GM23338 (cell line): ENCODE measurements around the gene ZBTB7C. TPM values are rescaled to one million over a fixed set of nuclear protein-coding genes. Genes with fewer than 3 reads are reported as not detected.

Experiments
- ATAC-seq: fragments of 200-7000 bp; cut with Tn5 transposase; 3 replicates; pipeline ENCODE4 v1.9.1; 2020
- DNase-seq: peaks from one replicate; pipeline ENCODE4 v3.0.0-alpha.2; 2015; ENCODE audit warnings: low spot score
- H2AFZ ChIP-seq: fragments of 200-600 bp; sonication (generic); 2 replicates; pipeline ENCODE4 v1.8.0; 2016; ENCODE audit warnings: antibody characterized with exemption, mild to moderate bottlenecking, moderate library complexity
- H3F3A ChIP-seq: fragments of 200-600 bp; sonication (generic); replicated peaks from 2 replicates; pipeline ENCODE4 v1.8.0; 2017; ENCODE audit warnings: antibody characterized with exemption, mixed run types, low read depth
- H3K27ac ChIP-seq: fragments of 200-600 bp; sonication (generic); 2 replicates; pipeline ENCODE4 v1.6.1; 2016; ENCODE audit warnings: low read depth
- H3K27me3 ChIP-seq: fragments of 200-600 bp; sonication (generic); 2 replicates; pipeline ENCODE4 v1.8.0; 2016; ENCODE audit warnings: mild to moderate bottlenecking, mixed run types, moderate library complexity; ENCODE audit not compliant: insufficient read depth
- H3K36me3 ChIP-seq: fragments of 200-600 bp; sonication (generic); 2 replicates; pipeline ENCODE4 v1.8.0; 2016; ENCODE audit warnings: mild to moderate bottlenecking; ENCODE audit not compliant: insufficient read depth
- H3K4me1 ChIP-seq: fragments of 200-600 bp; sonication (generic); 2 replicates; pipeline ENCODE4 v1.8.0; 2016; ENCODE audit warnings: mild to moderate bottlenecking, moderate library complexity; ENCODE audit not compliant: insufficient read depth
- H3K4me2 ChIP-seq: fragments of 200-600 bp; sonication (generic); 2 replicates; pipeline ENCODE4 v1.7.1; 2017; ENCODE audit warnings: mixed run types
- H3K4me3 ChIP-seq: fragments of 200-600 bp; sonication (generic); 2 replicates; pipeline ENCODE4 v1.6.1; 2016; ENCODE audit warnings: mixed run types
- H3K79me2 ChIP-seq: fragments of 200-600 bp; sonication (generic); replicated peaks from 2 replicates; pipeline ENCODE4 v1.8.0; 2017; ENCODE audit warnings: mild to moderate bottlenecking; ENCODE audit not compliant: insufficient read depth
- H3K9me2 ChIP-seq: fragments of 200-600 bp; sonication (generic); 2 replicates; pipeline ENCODE4 v1.8.0; 2017; ENCODE audit not compliant: insufficient read depth
- H4K20me1 ChIP-seq: fragments of 200-600 bp; sonication (generic); replicated peaks from 2 replicates; pipeline ENCODE4 v1.8.0; 2017; ENCODE audit warnings: mild to moderate bottlenecking; ENCODE audit not compliant: insufficient read depth
- H3K27ac Mint-ChIP-seq: 2 replicates; pipeline ENCODE4 v1.8.0; 2020; ENCODE audit warnings: inconsistent platforms, mild to moderate bottlenecking, moderate library complexity, mixed read lengths
- H3K27me3 Mint-ChIP-seq: 3 replicates; pipeline ENCODE4 v1.8.0; 2022; ENCODE audit warnings: low read depth, mild to moderate bottlenecking, moderate library complexity, mixed read lengths, inconsistent platforms; ENCODE audit not compliant: insufficient read depth, poor library complexity
- H3K36me3 Mint-ChIP-seq: 3 replicates; pipeline ENCODE4 v1.8.0; 2021; ENCODE audit warnings: low read depth, mild to moderate bottlenecking, inconsistent platforms, moderate library complexity, mixed read lengths
- H3K4me1 Mint-ChIP-seq: 3 replicates; pipeline ENCODE4 v1.8.0; 2020; ENCODE audit warnings: mild to moderate bottlenecking, inconsistent platforms, mixed read lengths
- H3K4me3 Mint-ChIP-seq: 3 replicates; pipeline ENCODE4 v1.8.0; 2021; ENCODE audit warnings: moderate library complexity, mild to moderate bottlenecking, inconsistent platforms, mixed read lengths
- H3K9me3 Mint-ChIP-seq: 3 replicates; pipeline ENCODE4 v1.8.0; 2020; ENCODE audit warnings: moderate library complexity, mild to moderate bottlenecking, inconsistent platforms, mixed read lengths
- CREB1 ChIP-seq: fragments of 250-450 bp; sonication (Bioruptor Pico); IDR thresholded peaks from 2 replicates; pipeline ENCODE4 v1.5.0; 2020; ENCODE audit warnings: low read depth, mild to moderate bottlenecking, moderate library complexity
- EZH2 ChIP-seq: fragments of 200-600 bp; sonication (generic); IDR thresholded peaks from one replicate; pipeline ENCODE4 v1.8.0; 2017; ENCODE audit warnings: antibody characterized with exemption, mild to moderate bottlenecking, low read depth; ENCODE audit not compliant: unreplicated experiment
- EZH2phosphoT487 ChIP-seq: fragments of 200-600 bp; sonication (generic); IDR thresholded peaks from one replicate; pipeline ENCODE4 v1.8.1; 2018; ENCODE audit warnings: antibody characterized with exemption; ENCODE audit not compliant: unreplicated experiment
- JUNB ChIP-seq: IDR thresholded peaks from one replicate; pipeline ENCODE4 v1.6.1; 2016; ENCODE audit warnings: antibody characterized with exemption; ENCODE audit not compliant: unreplicated experiment
- NANOG ChIP-seq: IDR thresholded peaks from 2 replicates; pipeline ENCODE4 v1.6.1; 2016; ENCODE audit warnings: antibody characterized with exemption, borderline replicate concordance
- POLR2AphosphoS5 ChIP-seq: IDR thresholded peaks from 2 replicates; pipeline ENCODE4 v1.6.1; 2016; ENCODE audit warnings: antibody characterized with exemption, low read depth
- STAT1 ChIP-seq: IDR thresholded peaks from one replicate; pipeline ENCODE4 v1.6.1; 2016; ENCODE audit warnings: antibody characterized with exemption; ENCODE audit not compliant: unreplicated experiment
- ZNF114 ChIP-seq: fragments of 250-450 bp; sonication (Bioruptor Pico); IDR thresholded peaks from 2 replicates; pipeline ENCODE4 v1.5.0; 2020; ENCODE audit warnings: mild to moderate bottlenecking, moderate library complexity
- ZNF331 ChIP-seq: fragments of 250-450 bp; sonication (Bioruptor Pico); IDR thresholded peaks from 2 replicates; pipeline ENCODE4 v1.5.0; 2020; ENCODE audit warnings: low read depth, mild to moderate bottlenecking, moderate library complexity
- polyA plus RNA-seq: library from polyadenylated mRNA; unstranded; fragments of >200 nt; fragmentation: Nextera tagmentation; extraction: Ambion mirVana; gene quantifications from 2 replicates; pipeline ENCODE4 v1.2.1, GENCODE V29; 2016
- total RNA-seq: library from RNA; depleted of rRNA; stranded (reverse); fragments of >200 nt; shearing (Covaris generic); gene quantifications from 2 replicates; pipeline ENCODE4 v1.2.3, GENCODE V29; 2014
- TF ChIP-seq, protein P1 (sequence below): fragments of 250-450 bp; sonication (Bioruptor Pico); IDR thresholded peaks from 2 replicates; pipeline ENCODE4 v1.5.0; 2020; ENCODE audit warnings: mild to moderate bottlenecking, moderate library complexity
- TF ChIP-seq, protein P2 (sequence below): IDR thresholded peaks from 2 replicates; pipeline ENCODE4 v1.6.1; 2016; ENCODE audit warnings: antibody characterized with exemption
- TF ChIP-seq, protein P3 (sequence below), 2 experiments: fragments of 200-600 bp in 1 of 2; sonication (generic) in 1 of 2; conservative IDR thresholded peaks; 2 replicates each; pipeline versions ENCODE4 v1.5.1 to v1.6.1; 2016 to 2017; ENCODE audit warnings: antibody characterized with exemption in 2 of 2, low read depth in 2 of 2, mild to moderate bottlenecking in 2 of 2, moderate library complexity in 1 of 2
- TF ChIP-seq, protein P4 (sequence below): IDR thresholded peaks from one replicate; pipeline ENCODE4 v1.6.1; 2018; ENCODE audit warnings: antibody characterized with exemption; ENCODE audit not compliant: unreplicated experiment

ZBTB7C gene
- total and polyA plus RNA-seq, 2 experiments from 2014 or later = 0.03 to 0.14 TPM

DNA sequence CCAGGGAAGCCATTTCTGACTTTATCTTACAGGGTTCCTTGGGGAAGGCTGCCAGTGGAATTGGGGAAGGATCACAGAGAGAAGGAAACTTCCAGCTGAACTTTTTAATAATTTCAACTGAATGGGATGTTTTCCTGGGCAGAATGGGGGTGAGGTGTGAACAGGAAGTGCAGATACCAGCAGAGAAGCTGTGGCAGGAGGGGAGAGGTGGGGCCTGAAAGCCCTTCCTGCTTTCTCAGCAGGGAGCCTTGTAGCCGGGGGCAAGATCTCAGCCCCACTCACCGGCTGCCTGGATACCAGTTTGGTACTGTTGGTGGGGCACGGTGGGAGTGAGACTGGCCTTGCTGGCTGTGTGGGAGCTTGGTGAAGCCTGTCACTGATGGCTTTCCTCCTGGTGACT, 170.5 kb downstream of the ZBTB7C start:
- H3K27me3 Mint-ChIP-seq = peaks cover 2% of the 10 kb centered on the region
- TF ChIP-seq EZH2phosphoT487 = no peak
- TF ChIP-seq, protein P1, sequence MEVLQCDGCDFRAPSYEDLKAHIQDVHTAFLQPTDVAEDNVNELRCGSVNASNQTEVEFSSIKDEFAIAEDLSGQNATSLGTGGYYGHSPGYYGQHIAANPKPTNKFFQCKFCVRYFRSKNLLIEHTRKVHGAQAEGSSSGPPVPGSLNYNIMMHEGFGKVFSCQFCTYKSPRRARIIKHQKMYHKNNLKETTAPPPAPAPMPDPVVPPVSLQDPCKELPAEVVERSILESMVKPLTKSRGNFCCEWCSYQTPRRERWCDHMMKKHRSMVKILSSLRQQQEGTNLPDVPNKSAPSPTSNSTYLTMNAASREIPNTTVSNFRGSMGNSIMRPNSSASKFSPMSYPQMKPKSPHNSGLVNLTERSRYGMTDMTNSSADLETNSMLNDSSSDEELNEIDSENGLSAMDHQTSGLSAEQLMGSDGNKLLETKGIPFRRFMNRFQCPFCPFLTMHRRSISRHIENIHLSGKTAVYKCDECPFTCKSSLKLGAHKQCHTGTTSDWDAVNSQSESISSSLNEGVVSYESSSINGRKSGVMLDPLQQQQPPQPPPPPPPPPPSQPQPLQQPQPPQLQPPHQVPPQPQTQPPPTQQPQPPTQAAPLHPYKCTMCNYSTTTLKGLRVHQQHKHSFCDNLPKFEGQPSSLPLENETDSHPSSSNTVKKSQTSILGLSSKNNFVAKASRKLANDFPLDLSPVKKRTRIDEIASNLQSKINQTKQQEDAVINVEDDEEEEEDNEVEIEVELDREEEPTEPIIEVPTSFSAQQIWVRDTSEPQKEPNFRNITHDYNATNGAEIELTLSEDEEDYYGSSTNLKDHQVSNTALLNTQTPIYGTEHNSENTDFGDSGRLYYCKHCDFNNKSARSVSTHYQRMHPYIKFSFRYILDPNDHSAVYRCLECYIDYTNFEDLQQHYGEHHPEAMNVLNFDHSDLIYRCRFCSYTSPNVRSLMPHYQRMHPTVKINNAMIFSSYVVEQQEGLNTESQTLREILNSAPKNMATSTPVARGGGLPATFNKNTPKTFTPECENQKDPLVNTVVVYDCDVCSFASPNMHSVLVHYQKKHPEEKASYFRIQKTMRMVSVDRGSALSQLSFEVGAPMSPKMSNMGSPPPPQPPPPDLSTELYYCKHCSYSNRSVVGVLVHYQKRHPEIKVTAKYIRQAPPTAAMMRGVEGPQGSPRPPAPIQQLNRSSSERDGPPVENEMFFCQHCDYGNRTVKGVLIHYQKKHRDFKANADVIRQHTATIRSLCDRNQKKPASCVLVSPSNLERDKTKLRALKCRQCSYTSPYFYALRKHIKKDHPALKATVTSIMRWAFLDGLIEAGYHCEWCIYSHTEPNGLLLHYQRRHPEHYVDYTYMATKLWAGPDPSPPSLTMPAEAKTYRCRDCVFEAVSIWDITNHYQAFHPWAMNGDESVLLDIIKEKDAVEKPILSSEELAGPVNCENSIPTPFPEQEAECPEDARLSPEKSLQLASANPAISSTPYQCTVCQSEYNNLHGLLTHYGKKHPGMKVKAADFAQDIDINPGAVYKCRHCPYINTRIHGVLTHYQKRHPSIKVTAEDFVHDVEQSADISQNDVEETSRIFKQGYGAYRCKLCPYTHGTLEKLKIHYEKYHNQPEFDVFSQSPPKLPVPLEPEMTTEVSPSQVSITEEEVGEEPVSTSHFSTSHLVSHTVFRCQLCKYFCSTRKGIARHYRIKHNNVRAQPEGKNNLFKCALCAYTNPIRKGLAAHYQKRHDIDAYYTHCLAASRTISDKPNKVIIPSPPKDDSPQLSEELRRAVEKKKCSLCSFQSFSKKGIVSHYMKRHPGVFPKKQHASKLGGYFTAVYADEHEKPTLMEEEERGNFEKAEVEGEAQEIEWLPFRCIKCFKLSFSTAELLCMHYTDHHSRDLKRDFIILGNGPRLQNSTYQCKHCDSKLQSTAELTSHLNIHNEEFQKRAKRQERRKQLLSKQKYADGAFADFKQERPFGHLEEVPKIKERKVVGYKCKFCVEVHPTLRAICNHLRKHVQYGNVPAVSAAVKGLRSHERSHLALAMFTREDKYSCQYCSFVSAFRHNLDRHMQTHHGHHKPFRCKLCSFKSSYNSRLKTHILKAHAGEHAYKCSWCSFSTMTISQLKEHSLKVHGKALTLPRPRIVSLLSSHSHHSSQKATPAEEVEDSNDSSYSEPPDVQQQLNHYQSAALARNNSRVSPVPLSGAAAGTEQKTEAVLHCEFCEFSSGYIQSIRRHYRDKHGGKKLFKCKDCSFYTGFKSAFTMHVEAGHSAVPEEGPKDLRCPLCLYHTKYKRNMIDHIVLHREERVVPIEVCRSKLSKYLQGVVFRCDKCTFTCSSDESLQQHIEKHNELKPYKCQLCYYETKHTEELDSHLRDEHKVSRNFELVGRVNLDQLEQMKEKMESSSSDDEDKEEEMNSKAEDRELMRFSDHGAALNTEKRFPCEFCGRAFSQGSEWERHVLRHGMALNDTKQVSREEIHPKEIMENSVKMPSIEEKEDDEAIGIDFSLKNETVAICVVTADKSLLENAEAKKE = no peak
- TF ChIP-seq, protein P2, sequence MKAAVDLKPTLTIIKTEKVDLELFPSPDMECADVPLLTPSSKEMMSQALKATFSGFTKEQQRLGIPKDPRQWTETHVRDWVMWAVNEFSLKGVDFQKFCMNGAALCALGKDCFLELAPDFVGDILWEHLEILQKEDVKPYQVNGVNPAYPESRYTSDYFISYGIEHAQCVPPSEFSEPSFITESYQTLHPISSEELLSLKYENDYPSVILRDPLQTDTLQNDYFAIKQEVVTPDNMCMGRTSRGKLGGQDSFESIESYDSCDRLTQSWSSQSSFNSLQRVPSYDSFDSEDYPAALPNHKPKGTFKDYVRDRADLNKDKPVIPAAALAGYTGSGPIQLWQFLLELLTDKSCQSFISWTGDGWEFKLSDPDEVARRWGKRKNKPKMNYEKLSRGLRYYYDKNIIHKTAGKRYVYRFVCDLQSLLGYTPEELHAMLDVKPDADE = no peak
- no peak for TF ChIP-seq ZNF331
- no peak for TF ChIP-seq JUNB
- TF ChIP-seq, protein P3, sequence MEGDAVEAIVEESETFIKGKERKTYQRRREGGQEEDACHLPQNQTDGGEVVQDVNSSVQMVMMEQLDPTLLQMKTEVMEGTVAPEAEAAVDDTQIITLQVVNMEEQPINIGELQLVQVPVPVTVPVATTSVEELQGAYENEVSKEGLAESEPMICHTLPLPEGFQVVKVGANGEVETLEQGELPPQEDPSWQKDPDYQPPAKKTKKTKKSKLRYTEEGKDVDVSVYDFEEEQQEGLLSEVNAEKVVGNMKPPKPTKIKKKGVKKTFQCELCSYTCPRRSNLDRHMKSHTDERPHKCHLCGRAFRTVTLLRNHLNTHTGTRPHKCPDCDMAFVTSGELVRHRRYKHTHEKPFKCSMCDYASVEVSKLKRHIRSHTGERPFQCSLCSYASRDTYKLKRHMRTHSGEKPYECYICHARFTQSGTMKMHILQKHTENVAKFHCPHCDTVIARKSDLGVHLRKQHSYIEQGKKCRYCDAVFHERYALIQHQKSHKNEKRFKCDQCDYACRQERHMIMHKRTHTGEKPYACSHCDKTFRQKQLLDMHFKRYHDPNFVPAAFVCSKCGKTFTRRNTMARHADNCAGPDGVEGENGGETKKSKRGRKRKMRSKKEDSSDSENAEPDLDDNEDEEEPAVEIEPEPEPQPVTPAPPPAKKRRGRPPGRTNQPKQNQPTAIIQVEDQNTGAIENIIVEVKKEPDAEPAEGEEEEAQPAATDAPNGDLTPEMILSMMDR (conservative IDR thresholded peaks at IDR 0.05; ENCODE audit: low read depth in 2 of 2) = no peak
- TF ChIP-seq NANOG = no peak
- no peak for TF ChIP-seq STAT1
- TF ChIP-seq POLR2AphosphoS5 = no peak
- TF ChIP-seq, protein P4, sequence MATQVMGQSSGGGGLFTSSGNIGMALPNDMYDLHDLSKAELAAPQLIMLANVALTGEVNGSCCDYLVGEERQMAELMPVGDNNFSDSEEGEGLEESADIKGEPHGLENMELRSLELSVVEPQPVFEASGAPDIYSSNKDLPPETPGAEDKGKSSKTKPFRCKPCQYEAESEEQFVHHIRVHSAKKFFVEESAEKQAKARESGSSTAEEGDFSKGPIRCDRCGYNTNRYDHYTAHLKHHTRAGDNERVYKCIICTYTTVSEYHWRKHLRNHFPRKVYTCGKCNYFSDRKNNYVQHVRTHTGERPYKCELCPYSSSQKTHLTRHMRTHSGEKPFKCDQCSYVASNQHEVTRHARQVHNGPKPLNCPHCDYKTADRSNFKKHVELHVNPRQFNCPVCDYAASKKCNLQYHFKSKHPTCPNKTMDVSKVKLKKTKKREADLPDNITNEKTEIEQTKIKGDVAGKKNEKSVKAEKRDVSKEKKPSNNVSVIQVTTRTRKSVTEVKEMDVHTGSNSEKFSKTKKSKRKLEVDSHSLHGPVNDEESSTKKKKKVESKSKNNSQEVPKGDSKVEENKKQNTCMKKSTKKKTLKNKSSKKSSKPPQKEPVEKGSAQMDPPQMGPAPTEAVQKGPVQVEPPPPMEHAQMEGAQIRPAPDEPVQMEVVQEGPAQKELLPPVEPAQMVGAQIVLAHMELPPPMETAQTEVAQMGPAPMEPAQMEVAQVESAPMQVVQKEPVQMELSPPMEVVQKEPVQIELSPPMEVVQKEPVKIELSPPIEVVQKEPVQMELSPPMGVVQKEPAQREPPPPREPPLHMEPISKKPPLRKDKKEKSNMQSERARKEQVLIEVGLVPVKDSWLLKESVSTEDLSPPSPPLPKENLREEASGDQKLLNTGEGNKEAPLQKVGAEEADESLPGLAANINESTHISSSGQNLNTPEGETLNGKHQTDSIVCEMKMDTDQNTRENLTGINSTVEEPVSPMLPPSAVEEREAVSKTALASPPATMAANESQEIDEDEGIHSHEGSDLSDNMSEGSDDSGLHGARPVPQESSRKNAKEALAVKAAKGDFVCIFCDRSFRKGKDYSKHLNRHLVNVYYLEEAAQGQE = no peak
- TF ChIP-seq ZNF114 = no peak
- TF ChIP-seq CREB1 = no peak
- no peak for TF ChIP-seq EZH2
- Histone ChIP-seq H2AFZ (peak overlapping the region; percentile 69; the same call in 1 of the 2 replicates), H3K4me1 (no peaks in the 10 kb centered on the region), H3K4me3 (no peak overlapping the region), H3K4me2 (no peak overlapping the region), H3K27me3 (no peaks in the 10 kb centered on the region), H4K20me1 (no peaks in the 10 kb centered on the region), H3F3A (no peaks in the 10 kb centered on the region), H3K36me3 (no peaks in the 10 kb centered on the region), H3K9me2 (no peaks in the 10 kb centered on the region), H3K79me2 (no peaks in the 10 kb centered on the region), H3K27ac (no peak overlapping the region)
- peaks cover 5% of the 10 kb centered on the region; the same call in 2 of the 3 replicates for H3K9me3 Mint-ChIP-seq
- no peak overlapping the region for H3K27ac Mint-ChIP-seq
- no peak for ATAC-seq
- peaks cover 5% of the 10 kb centered on the region; the same call in 2 of the 3 replicates for H3K4me1 Mint-ChIP-seq
- DNase-seq = no peak
- no peak overlapping the region for H3K4me3 Mint-ChIP-seq
- no peaks in the 10 kb centered on the region for H3K36me3 Mint-ChIP-seq
